Renal cortical epithelial cell (primary cell): Measurements from ENCODE around the gene ZNF318. TPM values are rescaled to one million over a fixed set of nuclear protein-coding genes. Genes with fewer than 3 reads are reported as not detected.
"Not testable (repeated sequence)": the region's sequence is repeated elsewhere in the genome, so short reads cannot be mapped to it uniquely, and the experiment has no call there.

Source experiments
- DNase-seq: peaks from one replicate; pipeline ENCODE4 v3.0.0-alpha.2; 2011; ENCODE audit warnings: low read depth
- total RNA-seq: library from RNA; depleted of rRNA; stranded (reverse); fragments of >200 nt; gene quantifications from 2 replicates; pipeline ENCODE4 v1.2.3, GENCODE V29; 2014

ZNF318 gene
- total RNA-seq, 1 donor from 2014 or later: 11.6 TPM

- DNase-seq: no peak
Measured at GRCh38 chr6:43335469-43335868, 34.0 kb downstream of the ZNF318 start.

- peak; percentile 76 for DNase-seq
Measured at GRCh38 chr6:43334466-43335095, 34.9 kb downstream of the ZNF318 start.

- DNase-seq: no peak
Measured at GRCh38 chr6:43331891-43332290, 37.6 kb downstream of the ZNF318 start.

- DNase-seq: no peak
Measured at GRCh38 chr6:43331470-43331869, 38.0 kb downstream of the ZNF318 start.

GRCh38 chr6:43328528-43328927 is 40.9 kb downstream of the ZNF318 start:
- peak; percentile 54 for DNase-seq

- no peak for DNase-seq
Measured at GRCh38 chr6:43325876-43326275, 43.6 kb downstream of the ZNF318 start.

GRCh38 chr6:43318011-43318410 is 51.4 kb downstream of the ZNF318 start:
- DNase-seq: no peak

- no peak for DNase-seq
Measured at GRCh38 chr6:43313813-43314212, 55.6 kb downstream of the ZNF318 start.

- no peak for DNase-seq
Measured at GRCh38 chr6:43311666-43312065, 57.8 kb downstream of the ZNF318 start.

- no peak for DNase-seq
Measured at GRCh38 chr6:43310624-43311023, 58.8 kb downstream of the ZNF318 start.

- DNase-seq: no peak
Measured at GRCh38 chr6:43310134-43310533, 59.3 kb downstream of the ZNF318 start.

GRCh38 chr6:43308990-43309477 is 60.4 kb downstream of the ZNF318 start:
- DNase-seq: no peak

- peak; percentile 16 for DNase-seq
Measured at GRCh38 chr6:43308101-43308989, 61.1 kb downstream of the ZNF318 start, which contains the start of gene CRIP3. TSS of gene CRIP3 (minus strand) at chr6:43308826. CDS start at chr6:43308792, 34 bp downstream.

GRCh38 chr6:43307451-43308100 is 61.9 kb downstream of the ZNF318 start:
- DNase-seq: no peak

GRCh38 chr6:43306086-43306485 is 63.4 kb downstream of the ZNF318 start:
- no peak for DNase-seq

- DNase-seq: no peak
Measured at GRCh38 chr6:43304882-43305281, 64.6 kb downstream of the ZNF318 start.

- DNase-seq: no peak
Measured at GRCh38 chr6:43304361-43304760, 65.1 kb downstream of the ZNF318 start.

- no peak for DNase-seq
Measured at GRCh38 chr6:43303751-43304331, 65.6 kb downstream of the ZNF318 start.

GRCh38 chr6:43303006-43303405 is 66.4 kb downstream of the ZNF318 start:
- DNase-seq: not testable (repeated sequence)

GRCh38 chr6:43302126-43302525 is 67.3 kb downstream of the ZNF318 start:
- no peak for DNase-seq

GRCh38 chr6:43301081-43301870 is 68.2 kb downstream of the ZNF318 start:
- DNase-seq: no peak
